ENCODE measurements around the gene FXYD5.
"Not testable (repeated sequence)": the region's sequence is repeated elsewhere in the genome, so short reads cannot be mapped to it uniquely, and the experiment has no call there.

Gene FXYD5

DNA sequence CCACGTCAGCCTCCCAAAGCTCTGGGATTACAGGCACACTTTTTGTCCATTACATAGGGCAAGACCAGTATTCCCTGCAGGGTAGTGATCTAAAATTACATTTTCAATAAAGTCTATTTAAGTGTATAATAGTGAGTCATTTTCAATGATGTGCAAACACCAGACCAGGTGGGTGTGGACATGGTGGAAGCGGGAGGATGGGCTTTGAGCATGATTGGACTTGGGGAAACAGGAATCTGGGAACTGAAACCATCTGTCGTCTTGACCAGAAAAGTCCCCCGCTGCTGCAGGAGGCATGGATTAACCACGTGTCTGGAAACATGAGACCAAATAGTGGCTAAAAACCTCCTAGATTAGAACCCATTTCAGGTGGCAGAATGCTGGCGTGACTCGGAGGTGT, 34.0 kb upstream of the FXYD5 start:
- DNase-seq (ENCODE audit: low read depth) = no peak

DNA sequence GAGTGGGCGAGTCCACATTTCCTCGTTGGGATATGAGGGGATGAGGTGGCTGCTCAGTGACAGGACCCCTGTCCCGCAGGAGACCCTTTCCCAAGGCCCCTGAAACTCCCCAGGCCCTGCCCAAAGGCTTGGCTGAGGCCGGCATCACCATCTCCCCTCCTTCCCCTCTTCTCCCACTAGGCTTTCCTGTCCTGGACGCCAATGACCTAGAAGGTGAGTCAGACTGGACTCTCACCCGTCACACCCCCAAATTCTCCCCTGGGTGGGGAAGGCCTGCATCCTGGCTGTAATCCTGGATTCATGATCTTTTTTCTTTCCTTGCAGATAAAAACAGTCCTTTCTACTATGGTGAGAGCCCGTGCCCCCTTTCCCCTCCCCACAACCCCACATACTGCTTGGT, 33.6 kb upstream of the FXYD5 start:
- no peak for DNase-seq (ENCODE audit: low read depth)

DNA sequence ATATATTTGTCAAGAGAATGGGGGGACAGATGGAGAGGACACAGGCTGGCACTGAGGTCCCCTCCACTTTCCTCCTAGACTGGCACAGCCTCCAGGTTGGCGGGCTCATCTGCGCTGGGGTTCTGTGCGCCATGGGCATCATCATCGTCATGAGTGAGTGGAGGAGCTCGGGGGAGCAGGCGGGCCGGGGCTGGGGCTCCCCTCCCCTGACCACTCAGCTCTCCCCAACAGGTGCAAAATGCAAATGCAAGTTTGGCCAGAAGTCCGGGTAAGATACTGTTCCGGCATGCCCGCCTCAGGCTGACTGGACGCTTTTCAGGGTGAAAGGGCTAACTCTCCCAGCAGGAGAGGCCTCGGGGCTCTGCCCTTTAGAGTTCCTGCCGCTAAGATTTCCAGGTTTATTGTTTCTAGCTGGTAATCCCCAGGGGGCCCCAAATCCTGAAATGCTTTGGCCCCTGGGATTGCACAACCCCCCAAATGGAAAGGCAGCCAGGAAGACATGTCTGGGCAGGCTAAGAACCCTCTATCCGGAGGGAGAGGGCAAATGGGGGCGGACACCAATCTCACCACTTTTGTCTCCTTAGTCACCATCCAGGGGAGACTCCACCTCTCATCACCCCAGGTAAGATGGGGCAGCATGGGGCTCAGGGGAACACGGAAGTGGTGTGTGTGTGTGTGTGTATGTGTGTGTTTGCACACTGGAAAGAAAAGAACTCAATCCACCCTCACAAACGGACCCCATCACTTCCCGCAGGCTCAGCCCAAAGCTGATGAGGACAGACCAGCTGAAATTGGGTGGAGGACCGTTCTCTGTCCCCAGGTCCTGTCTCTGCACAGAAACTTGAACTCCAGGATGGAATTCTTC, 31.6 kb upstream of the FXYD5 start:
- DNase-seq (ENCODE audit: low read depth) = no peak

DNA sequence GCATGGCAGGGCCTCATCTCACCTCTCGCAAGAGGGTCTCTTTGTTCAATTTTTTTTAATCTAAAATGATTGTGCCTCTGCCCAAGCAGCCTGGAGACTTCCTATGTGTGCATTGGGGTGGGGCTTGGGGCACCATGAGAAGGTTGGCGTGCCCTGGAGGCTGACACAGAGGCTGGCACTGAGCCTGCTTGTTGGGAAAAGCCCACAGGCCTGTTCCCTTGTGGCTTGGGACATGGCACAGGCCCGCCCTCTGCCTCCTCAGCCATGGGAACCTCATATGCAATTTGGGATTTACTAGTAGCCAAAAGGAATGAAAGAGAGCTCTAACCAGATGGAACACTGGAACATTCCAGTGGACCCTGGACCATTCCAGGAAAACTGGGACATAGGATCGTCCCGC, 31.0 kb upstream of the FXYD5 start:
- no peak for DNase-seq (ENCODE audit: low read depth)

DNA sequence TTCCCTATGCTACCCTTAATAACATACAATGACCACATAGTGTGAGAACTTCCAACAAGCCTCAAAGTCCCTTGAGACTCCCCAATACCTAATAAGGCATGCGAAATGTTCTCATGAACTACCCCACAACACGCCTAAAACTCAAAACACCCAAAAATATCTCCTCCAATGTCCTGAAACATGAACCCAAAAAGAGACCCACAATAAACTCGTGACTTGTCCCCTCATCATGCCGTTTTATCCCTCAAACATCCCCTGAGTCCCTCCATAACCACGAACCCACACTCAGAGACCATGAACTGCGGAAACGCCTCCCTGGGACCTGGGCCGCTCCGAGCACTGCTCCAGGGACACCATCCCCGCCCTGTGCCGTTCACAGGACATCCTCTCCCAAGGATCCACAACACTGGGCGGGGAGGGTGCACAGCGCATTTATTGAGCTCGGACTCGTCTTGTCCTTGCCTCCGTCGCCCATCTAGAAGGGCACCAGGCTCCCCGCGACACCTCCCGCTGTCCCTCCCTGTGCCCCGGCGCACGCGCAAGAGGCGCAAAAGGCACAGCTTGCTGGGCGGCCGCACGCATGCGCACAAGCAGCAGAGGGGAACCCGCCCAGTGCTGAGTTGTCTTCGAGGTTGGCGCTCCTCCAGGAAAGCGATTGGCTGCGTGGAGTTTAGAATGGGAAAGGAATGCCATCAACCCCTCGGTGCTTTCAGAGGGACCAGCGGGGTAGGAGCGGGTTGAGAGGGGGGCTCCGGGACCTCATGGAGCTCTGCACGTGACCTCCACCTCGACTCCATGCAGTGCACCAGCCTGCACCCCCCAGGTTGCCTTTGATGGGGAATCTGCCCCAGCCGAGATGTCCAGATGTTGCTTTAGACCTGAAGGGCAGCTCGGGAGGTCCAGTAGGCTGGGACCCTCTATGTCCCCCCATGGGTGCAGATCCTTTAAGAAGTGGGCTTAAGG, 30.2 kb upstream of the FXYD5 start:
- DNase-seq (ENCODE audit: low read depth) = peak; percentile 59

DNA sequence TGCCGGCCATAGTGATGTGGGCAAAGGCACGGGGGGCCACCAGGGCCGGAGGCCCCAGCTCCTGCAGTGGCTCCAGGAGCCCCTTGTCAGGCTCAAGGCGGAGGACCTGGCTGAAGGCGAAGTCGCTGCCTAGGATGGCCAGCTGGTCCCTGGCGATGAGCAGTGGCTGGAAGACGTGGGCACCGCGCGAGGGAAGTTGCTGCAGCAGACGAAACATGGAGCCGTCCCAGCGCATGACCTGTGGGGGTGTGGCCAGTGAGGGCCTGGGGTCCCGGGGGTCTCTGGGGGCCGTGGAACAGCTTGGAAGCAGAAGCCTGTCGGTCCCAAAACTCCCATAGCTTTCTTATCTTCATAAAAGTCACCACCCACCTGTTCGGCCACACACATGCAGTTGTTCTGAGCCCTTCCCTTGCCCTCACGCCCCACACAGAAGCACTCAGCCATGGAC, 29.2 kb upstream of the FXYD5 start:
- DNase-seq (ENCODE audit: low read depth) = no peak

DNA sequence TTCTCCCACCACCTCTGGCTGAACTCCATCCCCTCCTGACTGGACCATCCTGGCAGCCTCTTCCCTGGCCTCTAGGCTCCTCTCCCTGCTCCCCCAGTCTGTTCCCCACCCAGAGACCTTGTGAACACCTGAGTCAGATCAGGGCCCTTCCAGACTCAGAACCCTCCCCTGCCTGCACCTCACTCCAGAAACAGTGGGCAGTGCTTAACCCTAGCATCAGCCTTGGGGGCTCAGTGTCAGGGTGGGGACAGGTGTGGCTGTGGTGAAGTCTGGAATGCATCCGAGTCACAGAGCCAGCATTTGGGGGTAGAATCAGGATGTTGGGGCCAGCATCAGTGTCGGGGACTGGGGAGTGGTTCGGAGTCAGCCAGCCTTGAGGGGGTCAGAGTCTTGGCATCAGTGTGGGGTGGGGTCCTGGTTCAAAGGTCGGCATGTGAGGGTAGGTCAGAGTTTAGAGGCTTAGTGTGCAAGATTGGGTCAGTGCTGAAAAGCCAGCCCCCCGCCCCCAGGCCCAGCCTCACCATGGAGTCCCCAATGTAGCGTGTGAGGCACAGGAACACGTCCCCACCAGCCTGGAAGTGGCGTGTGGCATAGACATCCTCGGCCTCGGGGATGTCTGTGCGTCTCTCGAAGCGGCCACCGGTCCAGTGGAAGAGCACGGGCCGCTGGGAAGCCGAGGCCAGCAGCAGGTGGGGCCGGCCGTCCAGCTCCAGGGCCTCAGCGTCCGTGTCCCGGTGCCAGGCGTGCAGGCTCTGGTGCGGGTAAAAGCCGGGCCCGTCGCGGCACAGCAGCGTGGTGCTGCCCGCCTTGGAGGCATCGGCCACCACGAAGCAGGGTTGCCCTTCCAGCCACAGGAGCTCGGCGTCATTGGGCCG, 28.5 kb upstream of the FXYD5 start:
- no peak for DNase-seq (ENCODE audit: low read depth)

DNA sequence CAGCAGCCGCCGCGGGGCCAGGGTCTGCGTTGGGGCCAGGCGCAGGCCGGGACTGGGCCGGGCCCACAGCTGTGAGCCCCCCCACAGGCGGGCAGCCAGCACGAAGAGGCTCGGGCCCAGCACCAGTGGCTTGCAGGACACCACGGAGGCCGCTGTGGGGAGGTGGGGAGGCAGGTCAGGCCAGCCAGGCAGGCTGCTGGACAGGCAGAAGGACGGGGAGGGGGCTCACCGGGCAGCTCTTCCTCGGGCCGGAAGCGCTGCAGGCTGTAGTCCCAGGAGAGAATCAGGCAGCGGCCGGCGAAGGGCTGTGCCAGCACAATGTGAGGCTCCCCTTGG, 27.9 kb upstream of the FXYD5 start:
- no peak for DNase-seq (ENCODE audit: low read depth)

DNA sequence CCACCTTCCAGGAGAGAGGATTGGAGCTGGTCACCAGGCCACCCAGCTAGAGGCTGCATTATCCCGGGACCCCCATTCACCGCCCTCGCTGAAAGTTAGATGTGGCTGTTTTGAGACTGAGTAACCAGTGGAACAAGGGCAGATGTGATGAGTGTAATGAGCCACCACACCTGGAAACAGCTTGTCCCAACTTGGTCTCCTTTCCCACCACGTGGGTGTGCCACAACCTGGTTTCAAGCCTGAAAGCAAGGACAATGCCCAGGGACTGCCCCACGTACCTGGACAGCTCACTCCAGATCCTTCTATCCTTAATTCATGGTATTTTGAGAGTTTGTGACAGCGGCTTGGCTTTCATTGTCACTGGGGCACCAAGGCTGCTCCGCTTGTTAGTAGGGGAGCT, 26.7 kb upstream of the FXYD5 start:
- no peak for DNase-seq (ENCODE audit: low read depth)

DNA sequence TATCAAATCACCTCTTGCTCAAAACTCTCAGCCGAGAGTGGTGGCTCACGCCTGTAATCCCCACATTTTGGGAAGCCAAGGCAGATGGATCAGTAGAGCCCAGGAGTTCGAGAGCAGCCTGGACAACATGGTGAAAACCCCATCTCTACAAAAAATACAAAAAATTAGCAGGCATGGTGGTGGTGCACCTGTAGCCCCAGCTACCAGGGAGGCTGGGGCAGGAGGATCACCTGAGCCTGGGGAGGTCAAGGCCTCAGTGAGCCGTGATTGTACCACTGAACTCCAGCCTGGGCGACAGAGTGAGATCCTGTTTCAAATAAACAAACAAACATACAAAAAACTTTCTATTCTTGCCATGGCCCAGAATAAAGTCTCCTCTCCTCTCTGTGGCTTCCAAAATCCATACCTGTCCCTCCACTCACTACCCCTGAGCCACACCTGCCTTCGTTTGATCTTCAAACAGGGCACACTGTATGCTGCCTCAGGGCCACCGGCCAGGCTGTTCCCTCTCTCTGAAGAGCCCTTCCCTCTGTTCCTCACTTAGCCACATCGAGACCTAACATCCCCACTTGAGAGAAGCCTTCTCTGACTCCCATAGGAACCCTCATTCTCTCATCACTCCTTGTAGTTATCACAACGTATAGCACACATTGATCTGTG, 26.0 kb upstream of the FXYD5 start:
- no peak for DNase-seq (ENCODE audit: low read depth)

DNA sequence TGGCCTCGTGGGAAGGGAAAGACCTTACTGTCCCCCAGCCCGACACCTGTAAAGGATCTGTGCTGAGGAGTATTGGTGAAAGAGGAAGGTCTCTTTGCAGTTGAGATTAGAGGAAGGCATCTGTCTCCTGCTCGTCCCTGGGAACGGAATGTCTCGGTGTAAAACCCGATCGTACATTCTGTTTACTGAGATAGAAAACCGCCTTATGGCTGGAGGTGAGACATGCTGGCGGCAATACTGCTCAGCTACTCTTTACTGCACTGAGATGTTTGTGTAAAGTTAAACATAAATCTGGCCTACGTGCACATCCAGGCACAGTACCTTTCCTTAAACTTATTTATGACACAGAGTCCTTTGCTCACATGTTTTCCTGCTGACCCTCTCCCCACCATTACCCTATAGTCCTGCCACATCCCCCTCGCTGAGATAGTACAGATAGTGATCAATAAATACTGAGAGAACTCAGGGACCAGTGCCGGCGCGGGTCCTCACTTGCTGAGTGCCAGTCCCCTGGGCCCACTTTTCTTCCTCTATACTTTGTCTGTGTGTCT, 24.7 kb upstream of the FXYD5 start:
- DNase-seq (ENCODE audit: low read depth) = not testable (repeated sequence)

DNA sequence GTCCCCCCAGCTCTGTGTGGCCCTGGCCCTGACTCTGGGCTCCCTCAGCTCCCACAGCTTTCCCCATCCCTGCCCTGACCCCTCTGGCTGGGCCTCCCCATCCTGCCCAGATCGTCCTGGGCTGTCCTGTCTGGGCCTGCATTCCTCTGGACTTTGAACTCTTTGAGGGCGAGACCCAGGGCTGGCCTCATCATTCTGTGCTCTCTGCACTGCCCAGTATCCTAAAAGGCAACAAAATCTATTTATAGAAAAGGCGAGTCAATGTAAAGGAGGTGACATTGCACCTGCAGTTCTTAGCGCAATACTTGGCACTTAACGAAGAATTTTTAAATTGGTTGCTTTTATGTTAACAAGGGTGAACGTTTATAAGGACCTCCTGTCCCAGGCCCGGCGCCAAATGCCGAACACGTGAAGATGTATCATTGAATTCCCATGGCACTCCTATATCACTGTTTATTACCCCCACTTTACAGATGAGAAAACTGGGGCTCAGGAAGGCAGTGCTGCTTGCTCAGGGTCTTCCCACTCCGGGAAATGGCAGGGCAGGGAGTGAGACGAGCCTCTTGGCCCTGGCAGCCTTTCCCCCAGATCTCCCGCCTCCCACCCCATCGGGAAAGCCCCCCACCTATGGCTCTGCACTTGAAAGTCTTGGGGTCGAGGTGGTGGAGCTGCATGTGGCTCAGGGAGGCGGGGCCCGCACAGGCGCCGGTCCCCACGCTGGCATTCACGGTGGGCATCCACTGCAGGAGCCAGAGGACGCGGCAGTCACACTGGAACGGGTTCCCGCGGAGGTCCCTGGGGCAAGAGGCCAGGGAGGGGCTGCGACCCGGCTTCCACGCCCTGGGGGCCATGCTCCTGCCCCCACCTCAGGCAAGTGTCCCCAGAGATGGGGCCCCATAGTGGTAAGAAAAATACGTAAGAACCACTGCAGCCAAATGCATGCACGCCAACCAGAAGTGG, 23.5 kb upstream of the FXYD5 start:
- DNase-seq (ENCODE audit: low read depth) = no peak

DNA sequence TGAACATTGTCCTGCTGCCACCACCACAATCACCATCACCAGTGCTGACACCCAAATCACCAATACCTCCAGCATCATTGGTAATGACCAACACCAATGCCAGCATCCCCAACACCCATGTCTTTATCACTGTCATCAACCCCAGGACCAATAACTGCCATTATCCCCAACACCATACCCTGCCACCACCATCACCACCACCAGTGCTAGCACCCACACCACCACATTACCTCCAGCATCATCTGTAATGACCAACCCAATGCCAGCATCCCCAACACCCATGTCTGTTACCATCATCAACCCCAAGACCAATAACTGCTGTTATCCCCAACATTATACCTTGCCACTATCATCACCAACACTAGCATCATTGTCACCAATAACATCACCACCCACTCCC, 22.3 kb upstream of the FXYD5 start:
- DNase-seq (ENCODE audit: low read depth) = no peak

DNA sequence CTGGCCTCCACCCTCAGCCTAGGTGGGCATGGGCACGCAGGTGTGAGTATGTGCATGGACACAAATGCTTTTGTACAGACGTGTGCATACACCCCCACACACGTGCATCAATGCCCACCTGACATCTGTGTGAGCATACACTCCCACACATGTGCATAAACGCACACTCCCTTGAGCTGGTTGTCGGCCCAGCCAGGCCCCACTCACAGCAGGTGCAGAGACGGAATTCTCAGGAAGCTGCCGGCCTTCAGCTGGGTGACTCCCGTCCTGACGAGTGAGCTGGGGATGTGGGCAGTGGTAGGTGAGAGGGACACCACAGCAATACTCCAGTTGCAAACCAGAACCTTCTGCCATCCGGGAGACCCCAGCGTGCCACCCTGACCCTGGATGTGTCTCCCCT, 20.7 kb upstream of the FXYD5 start:
- DNase-seq (ENCODE audit: low read depth) = no peak

DNA sequence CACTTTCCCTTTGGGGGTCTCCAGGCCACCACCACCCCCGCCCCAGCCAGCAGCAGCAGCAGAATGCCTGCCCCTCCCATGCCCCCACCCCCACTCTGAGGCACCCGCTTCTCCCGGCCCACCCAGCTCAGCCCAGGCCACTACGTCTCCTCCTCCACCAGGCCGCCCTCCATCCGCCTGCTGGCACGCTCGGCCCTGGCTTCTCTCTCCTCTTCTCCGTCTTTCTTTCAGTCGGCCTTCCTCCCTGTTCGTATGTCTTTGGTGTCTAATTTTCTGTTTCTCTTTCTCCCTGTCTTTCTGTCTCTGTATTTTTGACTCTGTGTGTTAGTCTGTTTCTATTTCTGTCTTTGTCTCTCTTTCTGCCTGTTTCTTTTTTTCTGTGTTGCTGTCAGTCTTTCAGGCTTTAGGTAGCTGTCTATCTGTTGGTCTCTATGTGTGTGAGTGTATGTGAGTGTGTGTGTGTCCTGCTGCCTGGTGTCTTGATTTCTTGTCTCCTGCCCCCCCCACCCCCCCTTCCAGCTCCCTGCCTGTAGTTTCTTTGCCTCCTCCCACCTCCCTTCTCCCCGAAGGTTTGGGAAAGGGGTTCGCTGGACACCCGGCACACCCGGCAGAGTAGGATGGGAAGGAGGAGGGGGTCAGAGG, 19.8 kb upstream of the FXYD5 start, which contains the start of gene LGI4:
Gene LGI4 (minus strand): TSS at position 459 of the 642 bp plus-strand sequence. CDS start 379 bp downstream, at position 80.
- no peak for DNase-seq (ENCODE audit: low read depth)

DNA sequence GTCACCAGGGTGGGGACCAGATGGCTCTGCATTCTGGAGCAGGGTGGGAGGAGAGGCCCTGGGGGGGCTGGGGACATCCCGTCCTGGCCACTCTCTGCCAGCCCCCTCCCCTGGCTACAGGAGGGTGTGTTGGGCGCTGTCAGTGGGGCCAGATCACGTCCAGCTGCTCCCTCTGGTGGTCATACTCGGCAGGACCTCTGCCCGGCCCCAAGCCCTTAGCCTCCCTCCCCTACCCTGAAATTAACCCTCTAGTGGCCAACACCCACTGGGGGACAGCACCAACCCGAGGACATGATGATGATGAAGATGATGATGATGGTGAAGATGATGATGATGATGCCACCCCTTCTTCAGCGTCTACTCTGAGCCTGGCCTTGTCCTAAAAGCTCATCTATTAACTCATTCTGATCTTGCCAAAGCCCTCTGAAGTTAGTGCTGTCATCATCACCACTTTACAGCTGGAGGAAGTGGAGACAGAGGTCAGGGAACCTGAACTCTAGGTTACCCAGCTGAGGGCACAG, 19.1 kb upstream of the FXYD5 start:
- DNase-seq (ENCODE audit: low read depth) = no peak

DNA sequence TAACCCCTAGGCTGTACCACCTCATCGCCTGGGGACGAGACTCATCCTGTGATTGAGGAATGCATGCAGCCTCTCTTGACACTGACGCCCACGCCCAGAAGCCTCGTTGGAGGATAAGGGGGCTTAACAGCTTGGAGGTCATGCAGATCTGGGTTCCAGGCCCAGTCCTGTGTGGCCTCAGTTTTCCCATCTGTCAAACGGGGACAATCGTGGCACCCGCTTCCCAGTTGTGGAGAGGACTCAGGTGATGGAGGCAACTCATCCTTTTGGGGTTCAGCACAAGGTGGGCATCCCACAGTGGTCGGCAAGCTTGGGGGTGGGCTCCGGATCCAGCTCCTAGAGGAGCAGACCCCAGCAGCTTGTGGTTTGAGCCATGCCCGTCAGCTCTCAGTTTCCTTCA, 18.3 kb upstream of the FXYD5 start:
- DNase-seq (ENCODE audit: low read depth) = no peak

DNA sequence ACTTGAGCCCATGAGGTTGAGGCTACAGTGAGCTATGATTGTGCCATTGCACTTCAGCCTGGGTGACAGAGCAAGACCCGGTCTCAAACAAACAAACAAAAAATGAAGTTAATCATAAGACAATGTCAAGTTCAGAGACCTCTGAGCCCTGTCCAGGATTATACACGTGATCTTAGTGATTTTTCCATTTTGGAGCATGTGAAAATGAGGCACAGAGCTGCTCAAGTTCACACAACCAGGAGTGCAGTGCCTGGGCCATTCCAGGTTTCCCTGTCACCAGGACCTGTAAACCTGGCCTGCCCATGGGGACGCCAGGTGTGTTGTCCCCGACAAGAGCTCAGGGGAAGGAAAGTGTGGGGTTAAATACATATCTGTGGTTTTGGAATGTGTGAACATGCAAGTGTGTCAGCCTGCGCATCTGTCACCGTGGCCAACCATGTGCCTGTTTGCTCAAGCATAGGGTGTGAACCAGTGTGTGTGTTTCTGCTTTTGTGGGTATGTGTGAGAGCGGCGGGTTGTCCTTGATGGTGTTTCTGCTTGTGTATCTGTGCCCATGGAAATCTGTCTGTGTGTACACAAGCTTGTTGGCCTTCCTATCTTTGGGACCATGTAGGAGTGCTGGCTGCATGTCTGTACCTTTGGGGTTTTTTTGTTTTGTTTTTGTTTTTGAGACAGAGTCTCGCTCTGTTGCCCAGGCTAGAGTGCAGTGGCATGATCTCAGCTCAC, 17.4 kb upstream of the FXYD5 start:
- DNase-seq (ENCODE audit: low read depth) = no peak
